ENCODE results near the gene SIN3A. TPM values are rescaled to one million over a fixed set of nuclear protein-coding genes. Genes with fewer than 3 reads are reported as not detected.

The SIN3A gene
- total and polyA plus RNA-seq, 9 of the 15 experiments (the other 6 are each of a cell fraction or from before 2014, with no cell fraction given): 11.1 to 70.3 (median 25.3) TPM

DNA sequence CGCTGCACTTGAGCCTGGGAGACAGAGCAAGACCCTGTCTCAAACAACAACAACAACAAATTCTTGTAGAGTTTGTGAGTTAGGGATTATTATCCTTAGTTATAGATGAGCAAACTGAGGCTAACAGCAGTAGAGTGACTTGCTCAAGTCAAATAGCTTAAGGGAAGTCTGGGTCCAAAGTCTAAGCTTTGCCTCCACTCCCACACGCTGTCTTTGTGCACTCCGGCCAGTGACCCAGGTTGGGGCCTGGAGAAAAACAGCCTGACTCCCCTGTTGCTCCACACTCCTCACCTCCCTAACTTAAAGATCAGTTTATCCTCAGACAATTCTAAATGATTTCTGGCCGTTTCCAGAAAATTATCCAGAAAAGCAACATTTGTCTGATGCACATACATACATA lies 9.2 kb upstream of the SIN3A start (continued):
- TF ChIP-seq ZNF518B (CRISPR knock-in tag; IDR thresholded peaks at IDR 0.05) (no peak), MYNN (IDR thresholded peaks at IDR 0.05) (no peak), MYNN (CRISPR knock-in tag; IDR thresholded peaks at IDR 0.05) (no peak), HDAC8 (tag; IDR thresholded peaks at IDR 0.05) (no peak), ZNF445 (CRISPR knock-in tag; IDR thresholded peaks at IDR 0.05; ENCODE audit: low read depth) (no peak), TBP (optimal IDR thresholded peaks at IDR 0.05; ENCODE audit: low read depth, low read length) (no peak), ZFP36 (IDR thresholded peaks at IDR 0.05; ENCODE audit: low read depth, low read length, partially characterized antibody) (no peak)
- TF ChIP-seq, protein P1, sequence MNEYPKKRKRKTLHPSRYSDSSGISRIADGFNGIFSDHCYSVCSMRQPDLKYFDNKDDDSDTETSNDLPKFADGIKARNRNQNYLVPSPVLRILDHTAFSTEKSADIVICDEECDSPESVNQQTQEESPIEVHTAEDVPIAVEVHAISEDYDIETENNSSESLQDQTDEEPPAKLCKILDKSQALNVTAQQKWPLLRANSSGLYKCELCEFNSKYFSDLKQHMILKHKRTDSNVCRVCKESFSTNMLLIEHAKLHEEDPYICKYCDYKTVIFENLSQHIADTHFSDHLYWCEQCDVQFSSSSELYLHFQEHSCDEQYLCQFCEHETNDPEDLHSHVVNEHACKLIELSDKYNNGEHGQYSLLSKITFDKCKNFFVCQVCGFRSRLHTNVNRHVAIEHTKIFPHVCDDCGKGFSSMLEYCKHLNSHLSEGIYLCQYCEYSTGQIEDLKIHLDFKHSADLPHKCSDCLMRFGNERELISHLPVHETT (CRISPR knock-in tag; conservative IDR thresholded peaks at IDR 0.05 in 1 of 2, IDR thresholded peaks at IDR 0.05 in 1 of 2): no peak

Data from K562 (cell line).